ENCODE data around the gene MAML1. TPM values are rescaled to one million over a fixed set of nuclear protein-coding genes. Genes with fewer than 3 reads are reported as not detected.

Gene MAML1
- total and polyA plus RNA-seq, 2 donors (not counting 1 experiment from before 2014, with no cell fraction given), result 6.4 to 7.5 TPM

DNA sequence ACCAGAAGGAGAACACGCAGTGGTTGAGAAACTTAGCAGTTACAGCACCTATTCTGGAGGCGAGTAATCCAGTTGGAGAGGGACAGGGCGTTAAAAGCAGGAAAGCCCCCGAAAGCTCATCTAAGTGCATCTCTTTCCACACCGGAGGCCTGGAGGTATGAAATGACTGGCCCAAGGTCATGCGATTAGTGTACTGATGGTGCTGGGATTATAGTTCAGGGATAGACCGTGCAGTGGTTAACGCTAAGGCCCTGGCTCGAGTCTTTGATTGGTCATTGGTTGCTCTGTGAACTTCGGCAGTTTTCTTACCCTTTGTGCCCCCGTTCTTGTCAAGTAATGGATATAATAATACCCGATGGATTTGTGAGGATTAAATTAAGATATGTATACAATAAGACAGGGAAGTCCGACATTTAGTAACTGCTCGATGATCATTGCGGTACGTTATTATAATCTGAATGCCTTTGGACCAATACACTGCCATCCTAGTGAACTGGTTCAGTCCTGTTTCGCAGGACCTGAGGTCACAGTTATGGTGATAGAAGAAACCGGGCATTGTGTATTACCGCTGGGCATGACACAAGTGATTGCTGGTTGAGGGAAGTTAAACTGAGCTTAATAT lies 32.9 kb upstream of the MAML1 start:
- Histone ChIP-seq H3K36me3 (ENCODE audit: control insufficient read depth, insufficient read depth, low read length) (peaks cover 10% of the 10 kb centered on the region), H3K4me2 (ENCODE audit: extremely low read depth, insufficient read depth, low read length) (peak overlapping the region; percentile 97), H4K20me1 (ENCODE audit: control insufficient read depth, extremely low read depth, insufficient read depth, low read length) (peaks cover 1% of the 10 kb centered on the region), H3K4me3 (replicated peaks in 1 of 4; ENCODE audit: control extremely low read depth in 1 of 4, insufficient read depth in 1 of 4, low read depth in 3 of 4, low read length in 4 of 4) (peak overlapping the region; percentile 68 to 92 (median 84)), H3K9me3 (ENCODE audit: control insufficient read depth, insufficient read depth, low read depth, low read length) (no peaks in the 10 kb centered on the region), H2AFZ (ENCODE audit: low read length) (no peak overlapping the region), H3K27me3 (ENCODE audit: control insufficient read depth, insufficient read depth, low read length) (no peaks in the 10 kb centered on the region), H3K79me2 (ENCODE audit: control insufficient read depth, insufficient read depth, low read length) (peaks cover 57% of the 10 kb centered on the region), H3K4me1 (ENCODE audit: control insufficient read depth, extremely low read depth, insufficient read depth, low read length) (peaks cover 2% of the 10 kb centered on the region), H3K27ac (ENCODE audit: insufficient read depth, low read length) (peak overlapping the region; percentile 91), H3K9ac (ENCODE audit: insufficient read depth, low read length) (peak overlapping the region; percentile 98)
- DNase-seq (ENCODE audit: low read depth in 2 of 2), result peak; percentile 37 to 38
- no peak for TF ChIP-seq EZH2 (IDR thresholded peaks at IDR 0.05; ENCODE audit: low read length, missing control alignments)
- TF ChIP-seq, protein P1, sequence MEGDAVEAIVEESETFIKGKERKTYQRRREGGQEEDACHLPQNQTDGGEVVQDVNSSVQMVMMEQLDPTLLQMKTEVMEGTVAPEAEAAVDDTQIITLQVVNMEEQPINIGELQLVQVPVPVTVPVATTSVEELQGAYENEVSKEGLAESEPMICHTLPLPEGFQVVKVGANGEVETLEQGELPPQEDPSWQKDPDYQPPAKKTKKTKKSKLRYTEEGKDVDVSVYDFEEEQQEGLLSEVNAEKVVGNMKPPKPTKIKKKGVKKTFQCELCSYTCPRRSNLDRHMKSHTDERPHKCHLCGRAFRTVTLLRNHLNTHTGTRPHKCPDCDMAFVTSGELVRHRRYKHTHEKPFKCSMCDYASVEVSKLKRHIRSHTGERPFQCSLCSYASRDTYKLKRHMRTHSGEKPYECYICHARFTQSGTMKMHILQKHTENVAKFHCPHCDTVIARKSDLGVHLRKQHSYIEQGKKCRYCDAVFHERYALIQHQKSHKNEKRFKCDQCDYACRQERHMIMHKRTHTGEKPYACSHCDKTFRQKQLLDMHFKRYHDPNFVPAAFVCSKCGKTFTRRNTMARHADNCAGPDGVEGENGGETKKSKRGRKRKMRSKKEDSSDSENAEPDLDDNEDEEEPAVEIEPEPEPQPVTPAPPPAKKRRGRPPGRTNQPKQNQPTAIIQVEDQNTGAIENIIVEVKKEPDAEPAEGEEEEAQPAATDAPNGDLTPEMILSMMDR (conservative IDR thresholded peaks at IDR 0.05 in 1 of 2, IDR thresholded peaks at IDR 0.05 in 1 of 2; ENCODE audit: low read depth in 1 of 2, low read length in 2 of 2), result no peak

DNA sequence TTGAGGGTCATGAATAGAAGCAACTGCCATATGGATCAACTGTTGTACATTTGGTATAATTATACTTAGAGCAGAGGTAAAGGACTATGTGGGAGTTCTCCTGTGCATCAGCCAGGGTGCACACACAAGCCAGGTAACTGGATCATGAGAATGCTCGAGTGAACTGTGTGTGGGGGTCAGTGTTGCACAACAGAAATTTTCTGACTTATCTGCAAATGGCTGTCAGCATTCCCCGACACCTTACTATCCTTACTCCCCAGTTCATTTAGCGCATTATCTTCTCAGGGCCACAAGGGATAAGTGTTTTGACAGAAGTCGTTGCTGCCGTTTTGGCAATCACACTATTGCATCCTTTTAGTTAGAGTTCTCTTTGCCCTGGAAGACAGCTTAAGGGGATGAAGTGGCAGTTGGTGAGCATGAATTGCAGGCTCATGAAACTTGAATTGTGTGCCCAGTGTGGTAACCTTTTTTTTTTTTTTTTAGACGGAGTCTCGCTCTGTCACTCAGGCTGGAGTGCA lies 32.2 kb upstream of the MAML1 start:
- peak; percentile 7 to 28 for DNase-seq (ENCODE audit: low read depth in 2 of 2)
- Histone ChIP-seq H3K4me1 (ENCODE audit: control insufficient read depth, extremely low read depth, insufficient read depth, low read length) (peaks cover 2% of the 10 kb centered on the region), H4K20me1 (ENCODE audit: control insufficient read depth, extremely low read depth, insufficient read depth, low read length) (peaks cover 1% of the 10 kb centered on the region), H3K79me2 (ENCODE audit: control insufficient read depth, insufficient read depth, low read length) (peaks cover 65% of the 10 kb centered on the region), H3K27me3 (ENCODE audit: control insufficient read depth, insufficient read depth, low read length) (no peaks in the 10 kb centered on the region), H3K4me3 (replicated peaks in 1 of 4; ENCODE audit: control extremely low read depth in 1 of 4, insufficient read depth in 1 of 4, low read depth in 3 of 4, low read length in 4 of 4) (peak overlapping the region; percentile 68 to 92 (median 84)), H3K9me3 (ENCODE audit: control insufficient read depth, insufficient read depth, low read depth, low read length) (no peaks in the 10 kb centered on the region), H2AFZ (ENCODE audit: low read length) (no peak overlapping the region), H3K9ac (ENCODE audit: insufficient read depth, low read length) (no peak overlapping the region), H3K36me3 (ENCODE audit: control insufficient read depth, insufficient read depth, low read length) (peaks cover 10% of the 10 kb centered on the region), H3K4me2 (ENCODE audit: extremely low read depth, insufficient read depth, low read length) (peak overlapping the region; percentile 97), H3K27ac (ENCODE audit: insufficient read depth, low read length) (peak overlapping the region; percentile 91)
- no peak for TF ChIP-seq EZH2 (IDR thresholded peaks at IDR 0.05; ENCODE audit: low read length, missing control alignments)

DNA sequence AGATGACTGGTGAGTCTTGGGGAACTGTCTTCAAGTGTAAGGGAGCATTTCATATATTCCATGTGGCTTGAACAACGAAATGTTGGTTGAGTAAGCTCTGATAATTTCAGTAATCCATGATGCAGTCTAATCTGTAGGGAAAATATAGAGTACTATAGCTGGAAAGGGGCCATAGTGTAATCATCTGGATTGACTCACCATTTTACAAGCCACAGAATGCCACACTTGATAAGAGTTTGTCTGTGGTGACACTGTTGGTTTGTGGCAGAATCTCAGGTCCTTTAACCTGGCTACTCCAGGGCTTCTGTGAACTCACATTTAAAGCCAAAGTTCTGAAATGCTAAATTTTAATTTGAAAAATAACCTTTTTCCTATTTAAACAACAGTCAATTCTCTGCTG lies 16.3 kb upstream of the MAML1 start:
- H3K36me3 ChIP-seq (ENCODE audit: control insufficient read depth, insufficient read depth, low read length), result peaks cover 14% of the 10 kb centered on the region
- H3K4me1 ChIP-seq (ENCODE audit: control insufficient read depth, extremely low read depth, insufficient read depth, low read length), result peaks cover 2% of the 10 kb centered on the region
- H3K9ac ChIP-seq (ENCODE audit: insufficient read depth, low read length), result no peak overlapping the region
- no peak overlapping the region for H2AFZ ChIP-seq (ENCODE audit: low read length)
- peak in 1 of 2 donors; percentile 11 for DNase-seq (ENCODE audit: low read depth in 2 of 2)
- no peak overlapping the region for H3K4me3 ChIP-seq (replicated peaks in 1 of 4; ENCODE audit: control extremely low read depth in 1 of 4, insufficient read depth in 1 of 4, low read depth in 3 of 4, low read length in 4 of 4)
- no peaks in the 10 kb centered on the region for H3K9me3 ChIP-seq (ENCODE audit: control insufficient read depth, insufficient read depth, low read depth, low read length)
- no peaks in the 10 kb centered on the region for H4K20me1 ChIP-seq (ENCODE audit: control insufficient read depth, extremely low read depth, insufficient read depth, low read length)
- no peaks in the 10 kb centered on the region for H3K27me3 ChIP-seq (ENCODE audit: control insufficient read depth, insufficient read depth, low read length)
- H3K4me2 ChIP-seq (ENCODE audit: extremely low read depth, insufficient read depth, low read length), result no peak overlapping the region
- no peak for TF ChIP-seq EZH2 (IDR thresholded peaks at IDR 0.05; ENCODE audit: low read length, missing control alignments)
- TF ChIP-seq, protein P1 (conservative IDR thresholded peaks at IDR 0.05 in 1 of 2, IDR thresholded peaks at IDR 0.05 in 1 of 2; ENCODE audit: low read depth in 1 of 2, low read length in 2 of 2), result no peak
- H3K27ac ChIP-seq (ENCODE audit: insufficient read depth, low read length), result no peak overlapping the region
- peaks cover 8% of the 10 kb centered on the region for H3K79me2 ChIP-seq (ENCODE audit: control insufficient read depth, insufficient read depth, low read length)
